Right lobe of liver (tissue), 6 donors: ENCODE data around the gene CHN1. TPM values are rescaled to one million over a fixed set of nuclear protein-coding genes. Genes with fewer than 3 reads are reported as not detected.

ENCODE experiments used
- ATAC-seq, 4 donors: fragments of 200-7000 bp; cut with Tn5 transposase; one replicate each; pipeline ENCODE4 v1.9.1; 2020; ENCODE audit warnings: mild to moderate bottlenecking in 4 of 4, moderate library complexity in 4 of 4
- DNase-seq, 3 donors: peaks; one replicate each; pipeline ENCODE4 v3.0.0-alpha.2; 2020
- H3K27ac ChIP-seq, 3 donors: fragments of 200-600 bp; one replicate each; pipeline ENCODE4 v1.8.0; 2022
- H3K27me3 ChIP-seq, 2 donors: fragments of 200-600 bp; one replicate each; pipeline ENCODE4 v1.8.0; 2022
- H3K36me3 ChIP-seq, 4 donors: fragments of 200-600 bp; sonication (generic) in 1 of 4; one replicate each; pipeline versions ENCODE4 v1.5.1 to v1.8.0; 2017 to 2022; ENCODE audit warnings: control low read depth in 1 of 4
- H3K4me1 ChIP-seq, 4 donors: fragments of 200-600 bp; sonication (generic) in 1 of 4; one replicate each; pipeline versions ENCODE4 v1.5.1 to v1.8.0; 2017 to 2022; ENCODE audit warnings: control low read depth in 1 of 4
- H3K4me3 ChIP-seq, 3 donors: fragments of 200-600 bp; one replicate each; pipeline ENCODE4 v1.8.0; 2022
- H3K9me3 ChIP-seq, 4 donors: fragments of 200-600 bp; sonication (generic) in 1 of 4; one replicate each; pipeline versions ENCODE4 v1.5.1 to v1.8.0; 2017 to 2022; ENCODE audit warnings: control low read depth in 1 of 4
- POLR2A ChIP-seq: fragments of 450-650 bp; IDR thresholded peaks from one replicate; pipeline ENCODE4 v1.6.1; 2017; ENCODE audit warnings: antibody characterized with exemption, mild to moderate bottlenecking
- WGBS: methylation state at CpG from one replicate; pipeline ENCODE4 v1.1.6; 2018; ENCODE audit warnings: low coverage, low lambda C conversion rate; ENCODE audit not compliant: insufficient coverage; ENCODE audit errors: missing lambda C conversion rate; 5-methylcytosine and 5-hydroxymethylcytosine counted together
- intact Hi-C, 2 donors: fragments of 100-400 bp; cut with DNase I; formaldehyde crosslinking; loops; one replicate each; pipeline versions ENCODE4 v1.11.2 to v1.14.1; 2022
- total RNA-seq, 6 experiments: library from RNA; depleted of rRNA in 2 of 6; stranded (reverse); fragments of >200 nt in 2 of 6; fragmentation: NEBNext Ultra II Directional in 3 of 6; extraction: Animal tissue kit (Norgen Biotek cat#: 25700) in 3 of 6; gene quantifications; one replicate each; pipeline versions ENCODE4 v1.1.0 to v1.2.4, GENCODE V29; 2016 to 2023
- TF ChIP-seq, protein P1 (sequence below), 4 donors: fragments of 200-600 bp in 3 of 4; fragments of 450-650 bp in 1 of 4; IDR thresholded peaks; one replicate each; pipeline versions ENCODE4 v1.5.1 to v1.8.0; 2016 to 2022; ENCODE audit warnings: antibody characterized with exemption in 4 of 4, mild to moderate bottlenecking in 2 of 4
- donor health status: DM: no; HTN: yes; CAD: no.
- donor health status: DM: no; HTN: no; CAD: no.
- donor health status: DM: no; HTN: no; CAD: no.
- donor health status: DM: no; HTN: yes; CAD: no.
- donor health status: DM: no; HTN: yes; CAD: no.

Gene CHN1
- total RNA-seq, 6 experiments from 2014 or later, result 1.0 to 2.8 (median 1.4) TPM

DNA sequence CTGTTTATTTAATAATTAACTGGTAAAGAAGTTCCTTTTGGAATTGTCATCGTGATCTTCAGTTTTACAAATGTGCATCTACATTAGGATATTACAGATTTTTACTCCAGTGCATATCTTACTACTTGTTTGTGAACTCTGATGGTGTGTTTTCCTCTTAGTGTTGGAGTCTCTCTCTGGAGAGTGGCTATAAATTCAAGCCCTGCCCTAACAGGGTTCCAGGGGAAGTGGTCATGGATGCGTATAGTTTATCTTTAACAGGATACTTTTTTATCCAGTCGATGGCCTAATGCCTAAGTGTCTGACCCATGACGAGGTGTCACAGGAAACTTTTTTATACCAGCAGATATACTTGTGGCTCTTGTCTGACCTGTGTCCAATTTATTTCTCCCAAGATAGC, 75.4 kb downstream of the CHN1 start:
- no peaks in the 10 kb centered on the region for H3K27me3 ChIP-seq
- H3K4me3 ChIP-seq, result no peak overlapping the region
- H3K27ac ChIP-seq, result no peak overlapping the region
- no peak for TF ChIP-seq POLR2A
- TF ChIP-seq, protein P1, sequence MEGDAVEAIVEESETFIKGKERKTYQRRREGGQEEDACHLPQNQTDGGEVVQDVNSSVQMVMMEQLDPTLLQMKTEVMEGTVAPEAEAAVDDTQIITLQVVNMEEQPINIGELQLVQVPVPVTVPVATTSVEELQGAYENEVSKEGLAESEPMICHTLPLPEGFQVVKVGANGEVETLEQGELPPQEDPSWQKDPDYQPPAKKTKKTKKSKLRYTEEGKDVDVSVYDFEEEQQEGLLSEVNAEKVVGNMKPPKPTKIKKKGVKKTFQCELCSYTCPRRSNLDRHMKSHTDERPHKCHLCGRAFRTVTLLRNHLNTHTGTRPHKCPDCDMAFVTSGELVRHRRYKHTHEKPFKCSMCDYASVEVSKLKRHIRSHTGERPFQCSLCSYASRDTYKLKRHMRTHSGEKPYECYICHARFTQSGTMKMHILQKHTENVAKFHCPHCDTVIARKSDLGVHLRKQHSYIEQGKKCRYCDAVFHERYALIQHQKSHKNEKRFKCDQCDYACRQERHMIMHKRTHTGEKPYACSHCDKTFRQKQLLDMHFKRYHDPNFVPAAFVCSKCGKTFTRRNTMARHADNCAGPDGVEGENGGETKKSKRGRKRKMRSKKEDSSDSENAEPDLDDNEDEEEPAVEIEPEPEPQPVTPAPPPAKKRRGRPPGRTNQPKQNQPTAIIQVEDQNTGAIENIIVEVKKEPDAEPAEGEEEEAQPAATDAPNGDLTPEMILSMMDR (IDR thresholded peaks at IDR 0.05), result no peak
- no peaks in the 10 kb centered on the region for H3K4me1 ChIP-seq
- intact Hi-C loops, result no loop called here
- no peaks in the 10 kb centered on the region for H3K36me3 ChIP-seq
- WGBS, result 72% methylated on average over 4 of the region's 4 CpGs
- no peaks in the 10 kb centered on the region for H3K9me3 ChIP-seq
- DNase-seq, result no peak
- no peak for ATAC-seq

DNA sequence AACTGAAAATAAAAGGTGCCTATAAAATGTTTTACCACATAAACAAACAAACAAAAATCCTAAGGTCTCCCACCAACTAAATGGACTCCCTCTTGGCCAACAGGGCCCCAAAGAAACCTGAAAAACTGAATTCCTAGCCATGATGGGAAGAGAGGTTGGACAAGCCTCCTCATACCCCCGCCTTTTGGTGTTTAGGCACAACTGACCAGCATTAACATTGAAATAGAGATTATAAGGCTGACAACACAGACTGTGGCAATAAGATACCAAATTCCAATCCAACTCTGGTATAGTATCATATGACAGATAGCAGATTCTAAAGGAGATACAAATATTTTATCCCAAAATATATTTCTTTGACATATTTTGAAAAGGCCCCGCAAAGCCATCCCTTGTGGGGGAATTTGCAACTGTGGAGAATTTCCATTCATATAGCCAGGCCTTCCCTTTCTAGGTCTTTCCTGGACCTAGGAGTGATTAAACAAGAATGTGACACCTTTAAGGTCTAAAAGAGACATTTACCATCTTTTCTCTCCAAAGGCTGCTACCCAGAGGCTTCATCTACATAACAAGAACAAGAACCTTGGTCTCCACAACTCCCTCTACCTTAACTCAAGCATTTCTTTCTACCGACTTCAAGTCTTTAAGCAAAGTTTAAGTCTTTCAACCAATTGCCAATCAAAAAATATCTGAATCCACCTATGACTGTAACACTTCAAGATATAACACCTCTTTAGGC, 80.0 kb downstream of the CHN1 start:
- DNase-seq, result no peak
- H3K36me3 ChIP-seq, result no peaks in the 10 kb centered on the region
- no peaks in the 10 kb centered on the region for H3K27me3 ChIP-seq
- ATAC-seq, result no peak
- no peaks in the 10 kb centered on the region for H3K4me1 ChIP-seq
- no peak overlapping the region for H3K27ac ChIP-seq
- no peak overlapping the region for H3K4me3 ChIP-seq
- intact Hi-C loops, result no loop called here
- 91% methylated on average over 3 of the region's 3 CpGs for WGBS
- H3K9me3 ChIP-seq, result no peaks in the 10 kb centered on the region
- TF ChIP-seq POLR2A, result no peak
- TF ChIP-seq, protein P1 (IDR thresholded peaks at IDR 0.05), result no peak

DNA sequence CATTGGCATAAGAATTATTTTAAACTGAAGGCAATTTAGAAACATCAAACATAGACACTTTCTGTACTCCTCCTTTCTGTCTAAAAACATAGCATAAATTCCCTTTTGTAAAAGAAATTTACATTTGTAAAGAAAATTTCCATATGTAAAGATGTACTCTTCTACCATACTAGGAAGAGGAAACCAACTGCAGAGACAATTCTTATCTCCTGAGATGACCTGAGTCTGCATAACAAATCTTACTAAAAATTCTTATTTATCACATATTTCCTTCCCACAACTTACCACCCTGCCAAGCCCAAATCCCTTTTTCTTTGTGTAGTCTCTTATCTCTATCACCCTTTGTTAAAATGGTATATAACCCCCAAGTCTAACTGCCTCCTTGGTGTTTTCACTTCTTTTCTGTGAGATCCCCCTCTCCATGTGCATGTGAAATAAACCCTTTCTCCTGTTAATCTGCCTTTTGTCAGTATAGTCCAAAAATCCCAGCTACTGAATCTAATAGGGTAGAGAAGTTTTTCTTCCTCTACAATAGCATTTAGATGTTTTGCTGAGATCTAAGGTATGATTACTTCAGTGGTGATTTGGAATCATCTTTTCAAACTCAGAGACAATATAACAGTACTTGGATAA, 81.0 kb downstream of the CHN1 start:
- H3K27me3 ChIP-seq, result no peaks in the 10 kb centered on the region
- ATAC-seq (no peak), DNase-seq (no peak)
- no peaks in the 10 kb centered on the region for H3K9me3 ChIP-seq
- intact Hi-C loops, result no loop called here
- no peak overlapping the region for H3K4me3 ChIP-seq
- H3K36me3 ChIP-seq, result no peaks in the 10 kb centered on the region
- H3K4me1 ChIP-seq, result no peaks in the 10 kb centered on the region
- TF ChIP-seq, protein P1 (IDR thresholded peaks at IDR 0.05), result no peak
- TF ChIP-seq POLR2A, result no peak
- H3K27ac ChIP-seq, result no peak overlapping the region

DNA sequence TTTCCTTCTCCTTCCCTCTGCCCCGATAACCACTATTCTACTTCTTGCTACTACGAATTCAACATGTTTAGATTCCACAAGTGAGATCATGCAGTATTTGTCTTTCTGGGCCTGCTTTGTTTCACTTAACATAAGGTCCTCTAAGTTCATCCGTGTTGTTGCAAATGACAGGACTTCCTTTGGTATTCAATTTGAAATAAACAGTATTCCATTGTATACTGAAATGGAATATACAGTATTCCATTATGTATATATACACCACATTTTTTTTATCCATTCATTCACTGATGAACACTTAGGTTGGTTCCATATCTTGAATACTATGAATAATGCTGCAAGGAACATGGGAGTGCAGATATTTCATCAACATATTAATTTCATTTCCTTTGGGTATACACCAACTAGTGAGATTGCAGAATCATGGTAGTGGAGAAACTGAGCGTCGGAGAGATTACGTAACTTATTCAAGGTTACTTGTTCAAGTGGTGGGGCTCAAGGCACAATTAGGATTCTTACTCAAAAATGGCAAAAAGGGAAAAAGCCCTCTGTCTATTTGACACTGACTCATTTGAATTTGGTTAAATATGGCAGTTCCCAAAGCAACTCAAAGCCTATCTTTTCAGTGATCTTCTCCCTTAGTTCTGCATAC, 85.1 kb downstream of the CHN1 start:
- ATAC-seq, result no peak
- TF ChIP-seq, protein P1 (IDR thresholded peaks at IDR 0.05), result no peak
- no peak for TF ChIP-seq POLR2A
- H3K36me3 ChIP-seq, result no peaks in the 10 kb centered on the region
- no peak overlapping the region for H3K4me3 ChIP-seq
- DNase-seq, result no peak
- intact Hi-C loops, result no loop called here
- H3K27me3 ChIP-seq, result no peaks in the 10 kb centered on the region
- H3K9me3 ChIP-seq, result no peaks in the 10 kb centered on the region
- peaks cover 0 to 10% (median 0%) of the 10 kb centered on the region in 4 donors for H3K4me1 ChIP-seq
- H3K27ac ChIP-seq, result no peak overlapping the region
- 74% methylated on average over 6 of the region's 6 CpGs for WGBS
